Endothelial cell of umbilical vein (primary cell): ENCODE data around the gene THSD4. TPM values are rescaled to one million over a fixed set of nuclear protein-coding genes. Genes with fewer than 3 reads are reported as not detected.

ENCODE experiments used
- BruUV-seq: library from RNA; stranded (reverse); fragments of 400-500 nt; replicated peaks from 2 replicates; lab custom pipeline; 2021; lab: Mats Ljungman, UMichigan
- CTCF ChIA-PET: fragments of 300-600, 350-600 bp; sonication (Branson Sonifier 250); formaldehyde crosslinking; loops from one replicate; lab custom pipeline; 2021; ENCODE audit warnings: antibody characterized with exemption, inconsistent platforms; lab: Charles Lee
- POLR2A ChIA-PET: fragments of 300-600, 350-600 bp; sonication (Branson Sonifier 250); formaldehyde crosslinking; loops from one replicate; lab custom pipeline; 2021; ENCODE audit warnings: antibody characterized with exemption, inconsistent platforms; lab: Charles Lee
- DNase-seq: peaks from one replicate; pipeline ENCODE4 v3.0.0-alpha.2; 2011; ENCODE audit warnings: low read depth, low spot score
- FAIRE-seq: peaks from 2 replicates; lab custom pipeline; 2011; peaks lifted over from hg19 to GRCh38; lab: Jason Lieb, UNC
- H2AFZ ChIP-seq: 2 replicates; pipeline ENCODE4 v1.6.0; 2012; ENCODE audit warnings: low read depth, low read length, control low read depth, inconsistent platforms
- H3K27ac ChIP-seq: 2 replicates; pipeline ENCODE4 v1.5.1; 2011; ENCODE audit warnings: low read depth, mild to moderate bottlenecking, control low read depth, low read length, moderate library complexity; ENCODE audit not compliant: insufficient read depth
- H3K27me3 ChIP-seq, 2 experiments: 2 replicates each; pipeline versions ENCODE4 v1.6.0 to v1.6.1; 2011; ENCODE audit warnings: low read length in 2 of 2, mixed read lengths in 1 of 2; ENCODE audit not compliant: control insufficient read depth in 2 of 2, insufficient read depth in 2 of 2
- H3K36me3 ChIP-seq, 2 experiments: 2 replicates in 1 of 2; 3 replicates in 1 of 2; pipeline ENCODE4 v1.5.1; 2011; ENCODE audit warnings: low read length in 2 of 2, mild to moderate bottlenecking in 1 of 2, moderate library complexity in 1 of 2; ENCODE audit not compliant: control insufficient read depth in 2 of 2, insufficient read depth in 2 of 2; ENCODE audit errors: extremely low read depth in 1 of 2
- H3K4me1 ChIP-seq: 3 replicates; pipeline ENCODE4 v1.5.1; 2011; ENCODE audit warnings: mild to moderate bottlenecking, low read length; ENCODE audit not compliant: control insufficient read depth, insufficient read depth; ENCODE audit errors: extremely low read depth
- H3K4me2 ChIP-seq: 2 replicates; pipeline ENCODE4 v1.6.1; 2011; ENCODE audit warnings: low read length, control low read depth, mixed read lengths; ENCODE audit not compliant: insufficient read depth
- H3K4me3 ChIP-seq, 3 experiments: fragments of 200-600 bp in 1 of 3; sonication (generic), shearing (Covaris generic) in 1 of 3; replicated peaks in 1 of 3; 2 replicates each; pipeline ENCODE4 v1.5.1; 2011 to 2016; ENCODE audit warnings: control low read depth in 3 of 3, low read length in 3 of 3, mild to moderate bottlenecking in 2 of 3, inconsistent platforms in 1 of 3, low read depth in 1 of 3, moderate library complexity in 1 of 3; ENCODE audit not compliant: insufficient read depth in 1 of 3
- H3K79me2 ChIP-seq: 2 replicates; pipeline ENCODE4 v1.6.0; 2012; ENCODE audit warnings: low read length, inconsistent platforms; ENCODE audit not compliant: control insufficient read depth, insufficient read depth
- H3K9ac ChIP-seq: replicated peaks from 2 replicates; pipeline ENCODE3; 2011; ENCODE audit warnings: low read length, control low read depth; ENCODE audit not compliant: insufficient read depth; ENCODE audit errors: extremely low read depth
- H3K9me1 ChIP-seq: replicated peaks from 3 replicates; pipeline ENCODE4 v1.6.0; 2011; ENCODE audit warnings: mild to moderate bottlenecking, low read length; ENCODE audit not compliant: control insufficient read depth, insufficient read depth; ENCODE audit errors: extremely low read depth
- H3K9me3 ChIP-seq: replicated peaks from 2 replicates; pipeline ENCODE4 v1.5.1; 2012; ENCODE audit warnings: low read length, inconsistent platforms; ENCODE audit not compliant: control insufficient read depth, insufficient read depth
- H4K20me1 ChIP-seq: replicated peaks from 2 replicates; pipeline ENCODE3; 2011; ENCODE audit warnings: mild to moderate bottlenecking, low read length; ENCODE audit not compliant: control insufficient read depth, insufficient read depth; ENCODE audit errors: extremely low read depth
- CTCF ChIP-seq, 2 donors: IDR thresholded peaks; 1 replicate in 1 of 2; 2 replicates in 1 of 2; pipeline ENCODE4 v1.5.1; 2011; ENCODE audit warnings: low read length in 2 of 2, mild to moderate bottlenecking in 2 of 2, moderate library complexity in 2 of 2, control low read depth in 1 of 2, inconsistent platforms in 1 of 2, low read depth in 1 of 2; ENCODE audit not compliant: insufficient read depth in 1 of 2; ENCODE audit errors: extremely low read depth in 1 of 2
- EZH2 ChIP-seq: IDR thresholded peaks from 2 replicates; pipeline ENCODE4 v1.6.1; 2012; ENCODE audit warnings: borderline replicate concordance, low read depth, mild to moderate bottlenecking, moderate library complexity, low read length, inconsistent platforms; ENCODE audit not compliant: severe bottlenecking
- FOS ChIP-seq: IDR thresholded peaks from 2 replicates; pipeline ENCODE4 v1.6.1; 2011; ENCODE audit warnings: mild to moderate bottlenecking, low read length, moderate library complexity, borderline replicate concordance; ENCODE audit not compliant: insufficient read depth
- GATA2 ChIP-seq: IDR thresholded peaks from 2 replicates; pipeline ENCODE4 v1.7.0; 2011; ENCODE audit warnings: low read depth, mild to moderate bottlenecking, moderate library complexity, mixed read lengths, low read length; ENCODE audit not compliant: insufficient read length, insufficient read depth
- JUN ChIP-seq: IDR thresholded peaks from 2 replicates; pipeline ENCODE4 v1.6.1; 2011; ENCODE audit warnings: borderline replicate concordance, low read depth; ENCODE audit not compliant: insufficient read length, insufficient read depth
- MAX ChIP-seq: IDR thresholded peaks from 2 replicates; pipeline ENCODE4 v1.6.1; 2011; ENCODE audit not compliant: insufficient read depth, insufficient read length
- MYC ChIP-seq: IDR thresholded peaks from one replicate; pipeline ENCODE4 v1.6.1; 2011; ENCODE audit warnings: mild to moderate bottlenecking, low read depth, low read length
- POLR2A ChIP-seq: IDR thresholded peaks from 2 replicates; pipeline ENCODE4 v1.6.1; 2012; ENCODE audit warnings: low read depth, mild to moderate bottlenecking, control low read depth, low read length
- POLR2AphosphoS5 ChIP-seq: IDR thresholded peaks from 2 replicates; pipeline ENCODE4 v1.6.1; 2012; ENCODE audit warnings: low read depth, mild to moderate bottlenecking, control low read depth, low read length, moderate library complexity; ENCODE audit not compliant: insufficient read depth
- dilution Hi-C: fragments of 300-500 bp; cut with MboI; formaldehyde crosslinking; loops from one replicate; pipeline ENCODE4 v1.15.0; 2019; ENCODE audit warnings: low sequenced_read_pairs; ENCODE audit not compliant: extremely low pct_ligation_motif_present
- intact Hi-C: fragments of 100-400 bp; cut with micrococcal nuclease; formaldehyde crosslinking; loops from one replicate; pipeline ENCODE4 v1.10.0; 2022
- polyA plus RNA-seq, 4 experiments: library from polyadenylated mRNA; depleted of rRNA in 3 of 4; stranded (reverse) in 3 of 4; unstranded in 1 of 4; fragments of >200 nt; gene quantifications; 2 replicates each; pipeline versions ENCODE4 v1.2.1 to v1.2.3, GENCODE V29; 2011 to 2012; ENCODE audit warnings: missing spikeins in 1 of 4
- total RNA-seq: library from RNA; stranded (reverse); gene quantifications from 2 replicates; pipeline ENCODE4 v1.2.3, GENCODE V29; 2021

Gene THSD4
- total and polyA plus RNA-seq, 2 donors (not counting 3 experiments of a cell fraction or from before 2014, with no cell fraction given), result 9.9 to 25.4 TPM

- no peak overlapping the region for H3K4me2 ChIP-seq
- no peak overlapping the region for H3K27ac ChIP-seq
- TF ChIP-seq MAX (no peak), EZH2 (no peak), MYC (no peak)
- H3K27me3 ChIP-seq, result no peaks in the 10 kb centered on the region
- DNase-seq (no peak), FAIRE-seq (peak; percentile 24)
- no peaks in the 10 kb centered on the region for H3K36me3 ChIP-seq
- BruUV-seq, result no TSS peak
- no peaks in the 10 kb centered on the region for H4K20me1 ChIP-seq
- no peak overlapping the region for H3K4me3 ChIP-seq
- no peaks in the 10 kb centered on the region for H3K4me1 ChIP-seq
- H3K9me3 ChIP-seq, result no peaks in the 10 kb centered on the region
- no peak overlapping the region for H2AFZ ChIP-seq
- no peaks in the 10 kb centered on the region for H3K79me2 ChIP-seq
- intact Hi-C loops, result no loop called here
- ChIA-PET CTCF (no interaction called here), POLR2A (no interaction called here)
- H3K9ac ChIP-seq, result no peak overlapping the region
- dilution Hi-C loops, result no loop called here
- no peaks in the 10 kb centered on the region for H3K9me1 ChIP-seq
These were observed 77.5 kb downstream of the THSD4 start for GRCh38 chr15:71192816-71193215.

DNA sequence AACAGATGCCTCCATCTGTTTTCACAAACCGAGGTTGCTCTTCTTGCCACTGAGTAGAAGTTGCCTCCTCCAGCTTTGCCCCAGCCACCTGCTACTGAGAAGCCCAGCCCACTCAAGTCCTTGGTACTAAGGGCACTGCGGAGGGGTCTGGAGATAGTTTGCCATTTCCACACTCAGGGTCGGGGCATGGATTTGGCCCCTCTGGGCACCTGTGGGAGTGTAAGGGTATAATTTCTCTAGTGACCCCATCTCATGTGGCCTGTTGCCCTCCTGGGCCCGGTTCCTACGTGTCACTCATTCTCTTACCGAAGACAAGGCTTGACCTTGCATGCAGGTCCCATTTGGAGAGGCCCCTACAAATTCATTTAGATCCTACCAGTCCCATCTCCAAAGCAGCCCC lies 79.0 kb downstream of the THSD4 start:
- Histone ChIP-seq H3K79me2 (no peaks in the 10 kb centered on the region), H2AFZ (no peak overlapping the region), H3K9ac (no peak overlapping the region), H3K4me3 (no peak overlapping the region), H3K36me3 (no peaks in the 10 kb centered on the region), H3K4me2 (no peak overlapping the region), H3K9me1 (no peaks in the 10 kb centered on the region), H3K27me3 (no peaks in the 10 kb centered on the region), H3K4me1 (no peaks in the 10 kb centered on the region), H3K9me3 (no peaks in the 10 kb centered on the region), H4K20me1 (no peaks in the 10 kb centered on the region), H3K27ac (no peak overlapping the region)
- dilution Hi-C loops, result no loop called here
- intact Hi-C loops, result no loop called here
- DNase-seq (no peak), FAIRE-seq (no peak)
- no TSS peak for BruUV-seq
- TF ChIP-seq FOS (no peak), MAX (no peak), MYC (no peak), POLR2A (no peak), GATA2 (no peak), EZH2 (no peak), POLR2AphosphoS5 (no peak), CTCF (IDR thresholded peaks at IDR 0.05; ENCODE audit: extremely low read depth in 1 of 2, insufficient read depth in 1 of 2, low read depth in 1 of 2, low read length in 2 of 2) (no peak), JUN (no peak)
- ChIA-PET CTCF (no interaction called here), POLR2A (no interaction called here)
